ENCODE measurements around the gene HACD4.

DNA sequence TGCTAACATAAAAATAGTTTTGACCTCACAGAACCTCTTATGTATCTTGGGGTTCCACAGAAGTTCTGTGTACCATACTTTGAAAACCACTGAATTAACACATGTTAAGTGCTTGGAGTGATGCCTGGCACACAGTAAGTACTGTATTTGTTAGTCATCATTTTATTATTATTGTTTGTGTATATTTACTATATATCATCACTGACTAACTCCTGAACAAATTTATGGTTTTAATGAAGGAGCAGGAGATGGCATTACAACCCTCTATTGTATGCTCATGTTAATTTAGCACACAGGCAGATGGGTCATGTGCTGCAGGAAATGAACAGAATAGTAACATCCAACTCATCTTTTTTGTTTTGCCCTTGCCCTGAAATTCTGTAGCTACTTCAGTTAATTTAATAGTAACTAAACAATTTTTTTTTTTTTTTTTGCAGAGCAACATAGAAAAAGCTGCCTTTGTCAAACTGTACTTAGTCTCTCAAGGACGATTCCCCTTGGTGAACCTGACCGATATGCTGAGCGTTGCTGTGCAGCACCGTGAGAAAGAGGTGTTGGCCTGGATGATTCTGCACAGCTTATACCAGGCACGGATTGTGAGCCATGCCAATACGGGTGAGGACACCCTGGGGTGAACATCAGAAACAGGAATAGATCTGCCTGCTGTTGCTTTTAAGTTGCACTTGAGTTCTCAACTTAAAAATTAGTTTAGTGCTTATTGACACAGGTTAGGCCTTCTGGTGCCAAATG is 45.4 kb downstream of the HACD4 start:
- TF ChIP-seq CTCF (IDR thresholded peaks at IDR 0.05): no peak
- TF ChIP-seq POLR2A (IDR thresholded peaks at IDR 0.05): no peak
